RKO (cell line): Measurements from ENCODE around the gene SLC8A2.
A peak's percentile ranks its signal among the peaks of the same experiment; 100 is the strongest.
"Not testable (repeated sequence)": the region's sequence is repeated elsewhere in the genome, so short reads cannot be mapped to it uniquely, and the experiment has no call there.

ENCODE experiments used
- DNase-seq: peaks from one replicate; pipeline ENCODE4 v3.0.0-alpha.2; 2016; ENCODE audit warnings: low spot score

Gene SLC8A2

GRCh38 chr19:47487551-47488515 lies 16.1 kb upstream of the SLC8A2 start:
- no peak for DNase-seq

GRCh38 chr19:47486900-47487299 lies 15.2 kb upstream of the SLC8A2 start:
- DNase-seq = no peak

GRCh38 chr19:47486220-47486619 lies 14.5 kb upstream of the SLC8A2 start:
- DNase-seq = not testable (repeated sequence)

- peak; percentile 8 for DNase-seq
These were observed 13.5 kb upstream of the SLC8A2 start for GRCh38 chr19:47485210-47485609.

- peak; percentile 89 for DNase-seq
These were observed 12.4 kb upstream of the SLC8A2 start, which contains the start of gene KPTN for GRCh38 chr19:47483800-47484690. Gene KPTN, minus strand, starts transcription at chr19:47484219. Its CDS starts 59 bp downstream, at chr19:47484160.

GRCh38 chr19:47483200-47483599 lies 11.5 kb upstream of the SLC8A2 start:
- DNase-seq = no peak

GRCh38 chr19:47481460-47482052 lies 9.9 kb upstream of the SLC8A2 start:
- no peak for DNase-seq

GRCh38 chr19:47480658-47481057 lies 9.0 kb upstream of the SLC8A2 start:
- no peak for DNase-seq

GRCh38 chr19:47479701-47480503 lies 8.2 kb upstream of the SLC8A2 start:
- no peak for DNase-seq

- no peak for DNase-seq
These were observed 4.8 kb upstream of the SLC8A2 start for GRCh38 chr19:47476438-47476972.

GRCh38 chr19:47475465-47475864 lies 3.8 kb upstream of the SLC8A2 start:
- no peak for DNase-seq

GRCh38 chr19:47473336-47473735 lies 1.6 kb upstream of the SLC8A2 start:
- DNase-seq = no peak

- DNase-seq = no peak
These were observed 336 bp downstream of the SLC8A2 start for GRCh38 chr19:47471381-47471732.

- DNase-seq = no peak
These were observed 1.1 kb downstream of the SLC8A2 start for GRCh38 chr19:47470447-47471195.

GRCh38 chr19:47469719-47470118 lies 2.0 kb downstream of the SLC8A2 start:
- no peak for DNase-seq

GRCh38 chr19:47469363-47469700 lies 2.4 kb downstream of the SLC8A2 start:
- DNase-seq = no peak

- DNase-seq = no peak
These were observed 3.8 kb downstream of the SLC8A2 start for GRCh38 chr19:47467914-47468313.

GRCh38 chr19:47465957-47466356 lies 5.7 kb downstream of the SLC8A2 start:
- no peak for DNase-seq

- no peak for DNase-seq
These were observed 6.8 kb downstream of the SLC8A2 start for GRCh38 chr19:47464675-47465419.

GRCh38 chr19:47461876-47462275 lies 9.8 kb downstream of the SLC8A2 start:
- DNase-seq = no peak
